Amygdala (tissue), 56 donors: ENCODE data around the gene HECW1.

ENCODE experiments used
- DNase-seq, 56 donors: peaks; one replicate each; lab custom pipeline; 2025; lab: John Stamatoyannopoulos, UW

HECW1 gene

GRCh38 chr7:43395351-43395750 lies 282.9 kb downstream of the HECW1 start:
- DNase-seq = no peak

GRCh38 chr7:43396187-43396740 lies 283.8 kb downstream of the HECW1 start:
- no peak for DNase-seq

- no peak for DNase-seq
Measured at GRCh38 chr7:43398831-43399230, 286.4 kb downstream of the HECW1 start.

- DNase-seq = no peak
Measured at GRCh38 chr7:43405948-43406347, 293.5 kb downstream of the HECW1 start.

- DNase-seq = no peak
Measured at GRCh38 chr7:43406961-43407360, 294.5 kb downstream of the HECW1 start.

- DNase-seq = no peak
Measured at GRCh38 chr7:43408981-43409380, 296.5 kb downstream of the HECW1 start.

GRCh38 chr7:43417455-43417854 lies 305.0 kb downstream of the HECW1 start:
- no peak for DNase-seq

- no peak for DNase-seq
Measured at GRCh38 chr7:43430411-43430810, 318.0 kb downstream of the HECW1 start.

GRCh38 chr7:43431020-43431595 lies 318.7 kb downstream of the HECW1 start:
- DNase-seq = no peak

- no peak for DNase-seq
Measured at GRCh38 chr7:43433639-43434038, 321.2 kb downstream of the HECW1 start.

- DNase-seq = no peak
Measured at GRCh38 chr7:43437001-43437400, 324.6 kb downstream of the HECW1 start.

GRCh38 chr7:43438897-43439479 lies 326.5 kb downstream of the HECW1 start:
- no peak for DNase-seq

- peak in 5 of 56 donors; percentile 10 to 23 (median 17) for DNase-seq
Measured at GRCh38 chr7:43439631-43440401, 327.4 kb downstream of the HECW1 start.

- peak in 2 of 56 donors; percentile 18 to 27 for DNase-seq
Measured at GRCh38 chr7:43441231-43442130, 329.0 kb downstream of the HECW1 start.

- DNase-seq = no peak
Measured at GRCh38 chr7:43443381-43443780, 330.9 kb downstream of the HECW1 start.

GRCh38 chr7:43444711-43445578 lies 332.5 kb downstream of the HECW1 start:
- no peak for DNase-seq

- no peak for DNase-seq
Measured at GRCh38 chr7:43449577-43449976, 337.1 kb downstream of the HECW1 start.

GRCh38 chr7:43450894-43451293 lies 338.4 kb downstream of the HECW1 start:
- DNase-seq = no peak

GRCh38 chr7:43454936-43455518 lies 342.6 kb downstream of the HECW1 start:
- DNase-seq = peak in 1 of 56 donors; percentile 26
